ENCODE results near the gene XYLT1.

Gene XYLT1

DNA sequence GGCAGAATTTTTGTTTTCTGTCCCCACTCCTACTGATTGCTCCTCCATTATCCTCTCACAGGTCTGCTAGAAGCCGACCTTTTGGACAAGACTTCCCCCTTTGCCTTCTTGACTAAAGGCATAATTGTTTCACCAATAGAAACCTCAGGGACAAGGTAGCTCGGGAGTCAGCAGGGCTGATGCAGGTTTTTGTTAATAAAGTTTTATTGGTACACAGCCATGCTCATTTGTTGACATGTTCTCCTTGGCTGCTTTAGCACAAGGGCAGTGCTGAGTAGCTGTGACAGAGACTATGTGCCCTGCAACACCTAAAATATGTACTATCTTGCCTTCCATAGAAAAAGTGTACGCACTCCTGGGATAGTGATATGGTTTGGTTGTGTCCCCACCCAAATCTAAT, 271.6 kb downstream of the XYLT1 start:
- DNase-seq (ENCODE audit: low read depth in 2 of 2) = no peak

DNA sequence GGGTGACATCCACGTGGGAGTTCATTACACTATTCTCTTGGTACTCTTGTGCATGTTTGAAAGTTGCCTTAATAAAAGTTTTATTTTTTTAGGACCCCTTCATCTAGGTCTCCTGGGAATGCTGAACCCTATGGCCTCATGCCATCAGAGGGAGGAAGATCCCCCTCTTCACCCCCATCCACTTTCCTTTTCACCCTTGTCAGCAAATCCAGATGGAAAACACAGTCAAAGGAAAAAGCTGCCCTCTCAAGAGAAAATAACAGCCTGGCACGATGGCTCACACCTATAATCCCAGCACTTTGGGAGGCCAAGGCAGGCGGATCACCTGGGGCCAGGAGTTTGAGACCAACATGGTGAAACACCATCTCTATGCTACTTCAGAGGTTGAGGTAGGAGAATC, 274.2 kb downstream of the XYLT1 start:
- DNase-seq (ENCODE audit: low read depth in 2 of 2) = no peak

DNA sequence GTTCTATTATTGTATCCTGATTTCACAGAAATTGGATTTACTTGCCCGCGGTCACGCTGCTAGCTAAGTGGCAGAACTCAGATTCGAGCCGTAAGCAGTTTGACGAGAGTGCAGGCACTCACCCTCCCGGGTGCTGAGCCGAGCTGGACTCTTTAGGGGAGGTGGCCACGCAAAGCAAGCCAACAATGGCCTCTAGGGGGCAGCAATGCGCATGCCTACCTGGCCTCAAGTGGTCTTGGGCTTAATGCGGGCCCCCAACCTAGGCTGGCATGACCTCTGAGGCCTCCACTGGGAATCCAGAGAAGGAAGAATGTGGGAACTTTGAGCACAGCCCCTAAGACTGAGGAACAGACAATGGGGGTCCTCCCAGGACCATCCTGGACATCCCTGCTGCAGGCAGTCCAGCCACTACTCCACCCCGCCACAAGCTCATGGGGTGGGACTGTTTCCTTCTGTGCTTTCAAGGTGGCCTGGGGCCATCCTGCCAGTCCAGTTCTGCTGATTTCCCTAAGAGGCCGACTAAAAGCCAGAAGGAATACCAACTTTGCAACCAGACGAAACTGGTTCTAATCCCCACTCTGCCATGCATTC, 276.5 kb downstream of the XYLT1 start:
- peak; percentile 10 to 12 for DNase-seq (ENCODE audit: low read depth in 2 of 2)

DNA sequence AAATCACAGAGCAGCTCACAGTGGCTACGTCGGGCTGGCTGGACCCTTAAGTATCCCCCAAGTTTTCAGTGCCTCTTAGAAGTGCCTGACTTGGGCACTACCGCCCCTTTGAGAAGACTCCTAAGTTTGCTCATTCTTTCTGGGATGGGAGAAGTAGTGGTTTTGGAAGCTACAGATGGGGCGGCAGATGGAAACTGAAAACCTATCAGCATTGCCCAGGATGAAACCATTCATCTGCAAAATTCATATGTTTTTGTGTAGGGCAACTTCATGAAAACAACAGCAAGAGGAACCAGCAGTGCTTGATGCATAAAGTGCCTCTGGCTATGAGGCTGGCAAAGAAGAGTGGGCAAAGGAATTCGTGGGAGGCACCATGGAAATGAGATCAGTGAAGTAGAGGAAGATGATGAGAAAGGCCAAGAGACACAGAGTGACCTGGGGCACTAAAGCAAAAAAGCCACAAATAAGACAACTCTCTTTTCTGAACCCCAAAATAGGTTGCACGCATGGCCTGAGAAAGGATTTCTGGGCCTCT, 277.1 kb downstream of the XYLT1 start:
- DNase-seq (ENCODE audit: low read depth in 2 of 2) = no peak

DNA sequence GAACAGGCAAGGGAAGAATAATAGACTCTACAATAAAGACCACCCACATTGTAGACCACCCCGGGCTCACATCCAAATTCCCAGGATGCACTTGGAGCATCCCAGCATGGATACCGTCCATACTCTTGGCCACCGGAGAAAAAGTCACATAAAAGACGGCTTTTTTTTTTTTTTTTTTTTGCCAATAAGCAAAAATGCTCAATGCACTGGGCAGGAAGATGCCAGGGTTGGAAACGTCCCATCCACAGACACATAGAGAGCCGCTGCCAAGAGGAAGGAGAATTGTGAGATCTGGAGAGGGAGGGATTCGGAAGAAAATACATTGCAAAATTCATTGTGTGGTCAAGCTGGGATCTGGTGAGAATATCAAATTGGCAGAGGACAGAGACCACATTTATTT, 286.7 kb downstream of the XYLT1 start:
- DNase-seq (ENCODE audit: low read depth in 2 of 2) = no peak

DNA sequence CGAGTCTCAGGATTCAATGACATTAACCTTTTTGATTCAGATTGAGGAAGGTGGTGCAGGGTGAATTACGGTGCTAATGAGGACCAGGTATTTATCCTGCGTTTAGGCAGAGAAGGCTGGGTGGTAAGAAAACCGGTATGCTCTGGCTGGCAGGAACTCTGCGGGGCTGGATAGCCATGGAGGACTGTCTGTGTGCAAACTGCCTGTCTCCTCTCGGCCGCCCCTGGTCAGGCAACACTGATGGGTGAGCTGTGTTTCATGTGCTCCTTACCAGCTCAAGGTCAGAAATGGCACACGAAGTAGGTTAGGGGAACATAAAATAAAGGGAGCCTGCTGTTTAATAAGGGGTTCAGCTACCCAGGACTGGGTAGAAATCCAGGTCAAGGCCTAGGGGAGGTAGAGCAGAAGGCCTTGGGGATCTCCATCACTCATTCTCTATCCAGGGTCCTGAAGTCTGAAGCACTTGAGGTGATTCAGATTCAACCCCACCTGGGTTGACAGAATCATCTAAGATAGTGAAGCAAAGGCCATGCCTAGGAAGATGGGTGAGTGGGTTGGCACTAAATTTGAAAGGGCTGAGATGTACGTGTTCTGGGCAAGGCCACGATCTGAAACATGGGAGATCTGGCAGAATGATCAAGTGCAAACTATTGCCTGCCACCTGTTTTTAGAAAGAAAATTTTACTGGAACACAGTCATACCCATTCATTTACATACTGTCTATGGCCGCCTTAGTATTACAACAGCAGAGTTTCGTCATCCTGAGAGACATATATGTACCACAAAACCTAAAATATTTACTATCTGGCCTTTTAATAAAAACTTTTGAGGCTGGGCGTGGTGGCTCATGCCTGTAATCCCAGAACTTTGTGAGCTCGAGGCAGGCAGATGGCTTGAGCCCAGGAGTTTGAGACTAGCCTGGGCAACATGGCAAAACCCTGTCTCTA, 292.5 kb downstream of the XYLT1 start:
- DNase-seq (ENCODE audit: low read depth in 2 of 2) = no peak

DNA sequence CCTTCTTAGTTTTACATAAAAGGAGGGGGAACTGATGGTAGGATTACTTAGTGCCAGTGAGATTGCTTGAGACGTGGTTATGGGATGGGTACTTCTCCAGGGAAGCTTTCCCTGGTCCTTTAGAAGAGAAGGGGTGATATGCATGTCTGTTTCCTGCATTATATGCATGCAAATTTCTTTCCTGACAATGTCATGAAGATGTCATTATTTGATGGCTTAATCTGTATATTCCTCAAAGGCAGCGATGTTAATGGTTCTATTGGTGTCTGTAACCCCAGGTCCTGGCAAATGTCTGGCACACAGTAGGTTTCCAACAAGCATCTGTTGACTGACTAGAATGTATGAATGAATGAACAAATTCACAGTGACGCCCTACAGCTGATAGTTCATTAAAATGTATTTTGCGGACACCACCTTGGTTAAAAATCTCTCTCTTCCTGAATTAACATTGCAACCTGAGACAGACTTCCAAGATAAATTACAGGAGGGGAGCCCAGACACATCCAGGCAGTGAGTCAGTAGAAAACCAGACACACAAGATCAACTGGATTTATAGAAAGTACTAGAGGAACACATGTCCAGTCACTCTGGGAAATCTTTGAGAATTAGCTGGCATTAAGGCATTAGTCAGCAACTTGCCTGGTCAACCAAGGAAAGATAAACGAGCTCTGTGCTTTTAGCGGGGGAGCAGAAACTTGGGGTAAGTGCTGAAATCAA, 293.4 kb downstream of the XYLT1 start:
- DNase-seq (ENCODE audit: low read depth in 2 of 2) = no peak

DNA sequence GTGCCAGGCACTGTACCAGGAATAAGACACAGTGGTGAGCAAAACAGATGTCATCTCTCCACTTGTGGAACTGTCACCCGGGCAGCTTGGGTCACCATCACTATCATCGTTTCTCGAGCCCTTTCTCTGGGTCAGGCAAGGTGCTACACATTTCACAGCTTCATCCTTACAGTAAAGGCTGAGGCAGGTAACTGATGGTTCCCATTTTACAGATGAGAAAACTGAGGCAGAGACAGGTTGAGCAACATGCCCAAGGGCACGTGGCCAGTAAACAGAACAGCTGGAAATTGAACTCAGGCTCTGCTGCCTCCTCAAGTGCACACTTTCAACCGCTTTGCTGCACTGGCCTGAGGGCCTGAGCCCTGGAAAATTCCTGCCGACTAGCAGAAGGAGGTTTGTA, 294.6 kb downstream of the XYLT1 start:
- DNase-seq (ENCODE audit: low read depth in 2 of 2) = no peak

DNA sequence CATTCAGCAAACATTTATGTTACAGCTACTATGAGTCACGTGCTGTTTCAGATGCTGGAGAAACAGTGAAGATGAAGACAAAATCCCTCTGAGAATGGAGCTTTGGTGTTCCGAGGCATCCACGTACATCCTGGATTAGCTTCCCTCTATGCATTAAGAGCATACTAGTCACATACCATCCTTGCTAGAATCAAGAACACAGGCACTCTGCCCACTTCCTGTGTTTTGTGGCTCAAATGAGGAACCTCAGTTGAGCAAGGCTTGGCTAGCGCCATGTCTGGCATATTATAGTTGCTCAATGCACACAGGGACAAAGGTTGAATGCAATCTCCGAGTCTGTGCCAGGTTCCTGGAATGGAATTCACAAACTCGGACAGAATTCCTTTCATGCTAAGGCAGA, 297.5 kb downstream of the XYLT1 start:
- DNase-seq (ENCODE audit: low read depth in 2 of 2) = no peak

DNA sequence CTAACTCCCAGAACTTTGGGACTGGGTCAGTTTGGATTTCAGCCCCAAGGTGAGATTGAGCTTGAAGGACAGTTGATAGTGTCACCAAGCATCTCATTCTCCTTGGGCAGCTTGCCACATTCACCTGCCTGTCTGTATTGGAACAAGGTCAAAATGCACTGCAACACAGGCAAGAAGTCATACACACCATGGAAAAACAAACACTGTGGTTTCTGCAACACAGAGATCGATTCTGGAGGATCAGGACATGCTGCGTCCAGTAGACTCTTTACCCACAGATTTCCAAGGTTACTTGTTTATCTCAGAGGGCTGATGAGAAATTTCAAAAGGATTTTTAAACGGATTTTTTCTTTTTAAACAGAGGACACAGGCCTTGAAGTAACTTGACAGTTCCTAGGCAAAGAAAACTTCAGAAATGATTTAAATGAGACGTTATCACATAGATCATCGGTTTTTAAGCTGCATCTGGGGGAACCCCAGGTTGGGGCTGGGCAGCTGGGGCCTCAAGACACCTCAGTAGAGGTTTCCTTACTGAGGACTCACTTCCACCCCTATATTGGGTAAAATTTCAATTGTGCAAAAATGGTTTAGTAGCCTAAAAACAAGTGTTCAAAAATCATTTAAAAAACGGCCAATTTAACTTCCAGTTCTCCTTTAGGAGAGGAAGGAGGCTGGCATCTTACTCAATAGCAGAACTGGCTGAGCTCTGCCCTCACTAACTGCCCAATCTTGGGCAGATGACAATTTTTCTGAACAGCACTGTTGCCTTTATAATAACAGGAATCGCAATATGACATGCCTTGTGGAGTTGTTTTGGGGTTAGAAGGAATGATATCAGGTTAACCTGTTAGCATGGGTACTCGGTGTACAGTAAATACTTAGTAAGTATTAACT, 299.3 kb downstream of the XYLT1 start:
- no peak for DNase-seq (ENCODE audit: low read depth in 2 of 2)

DNA sequence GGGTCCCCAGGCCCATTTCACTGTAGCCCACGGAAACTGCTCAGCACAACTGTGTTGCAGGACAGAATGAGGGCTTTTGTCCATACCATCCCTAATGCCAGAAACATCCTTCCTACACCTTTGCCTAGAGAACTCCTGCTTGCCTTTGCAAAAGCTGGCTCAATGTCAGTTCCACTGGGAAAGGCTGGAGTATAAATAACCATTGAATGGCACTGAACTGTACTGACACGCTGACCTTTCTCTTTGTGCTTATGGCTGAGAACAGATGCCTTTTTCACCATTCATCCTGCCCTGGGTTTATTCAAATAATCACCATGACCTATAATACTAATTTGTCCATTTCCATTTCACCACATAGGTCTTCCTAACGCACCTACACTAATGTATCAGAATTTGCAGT, 300.3 kb downstream of the XYLT1 start:
- DNase-seq (ENCODE audit: low read depth in 2 of 2) = no peak

DNA sequence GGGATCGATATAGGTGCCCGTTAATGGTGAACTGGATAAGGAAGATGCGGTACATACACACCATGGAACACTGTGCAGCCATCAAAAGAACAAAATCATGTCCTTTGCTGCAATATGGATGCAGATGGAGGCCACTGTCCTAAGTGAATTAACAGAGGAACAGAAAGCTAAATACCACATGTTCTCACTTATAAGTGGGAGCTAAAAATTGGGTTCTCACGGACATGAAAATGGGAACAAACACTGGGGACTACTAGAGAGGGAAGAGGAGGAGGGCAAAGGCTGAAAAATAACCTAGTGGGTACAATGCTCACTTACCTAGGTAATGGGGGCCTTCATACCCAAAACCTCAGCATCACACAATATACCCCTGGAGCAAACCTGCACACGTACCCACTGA, 302.6 kb downstream of the XYLT1 start:
- DNase-seq (ENCODE audit: low read depth in 2 of 2) = no peak

DNA sequence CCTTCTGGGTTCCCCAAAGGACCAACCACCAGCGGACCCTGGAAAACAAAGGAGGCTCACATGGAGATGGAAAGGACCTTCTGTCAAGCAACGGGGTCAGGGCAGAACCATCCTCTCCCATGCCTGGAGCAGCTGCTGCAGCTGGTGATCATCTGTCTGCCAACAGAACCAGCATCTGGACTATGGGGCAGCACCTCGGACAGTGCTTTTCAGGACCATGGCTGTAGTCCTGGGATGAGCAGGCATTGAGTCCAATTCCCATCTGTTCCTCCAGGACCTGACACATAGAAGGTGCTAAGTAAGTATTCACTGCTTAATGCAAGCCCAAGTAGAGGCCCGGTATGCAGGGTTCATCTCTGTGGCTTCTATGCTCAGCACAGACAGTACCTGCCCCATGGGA, 304.7 kb downstream of the XYLT1 start:
- no peak for DNase-seq (ENCODE audit: low read depth in 2 of 2)

DNA sequence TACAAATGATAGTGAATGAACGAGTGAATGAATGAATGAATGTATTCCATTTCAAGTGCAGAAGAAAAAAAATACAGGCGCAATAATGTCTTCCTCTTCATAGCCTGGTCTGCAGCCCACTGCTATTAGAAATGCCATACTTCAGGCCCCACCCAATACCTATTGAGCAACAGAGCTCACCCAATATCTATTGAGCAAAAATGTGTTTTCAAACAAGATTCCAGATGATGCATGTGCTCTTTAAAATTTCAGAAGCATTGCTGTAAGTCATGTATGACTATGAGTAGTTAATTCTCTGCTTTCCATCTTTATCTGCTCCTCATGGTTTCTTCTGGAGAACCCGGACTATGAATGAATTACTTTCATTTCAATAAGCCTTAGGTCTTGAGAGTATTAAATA, 308.2 kb downstream of the XYLT1 start:
- no peak for DNase-seq (ENCODE audit: low read depth in 2 of 2)

DNA sequence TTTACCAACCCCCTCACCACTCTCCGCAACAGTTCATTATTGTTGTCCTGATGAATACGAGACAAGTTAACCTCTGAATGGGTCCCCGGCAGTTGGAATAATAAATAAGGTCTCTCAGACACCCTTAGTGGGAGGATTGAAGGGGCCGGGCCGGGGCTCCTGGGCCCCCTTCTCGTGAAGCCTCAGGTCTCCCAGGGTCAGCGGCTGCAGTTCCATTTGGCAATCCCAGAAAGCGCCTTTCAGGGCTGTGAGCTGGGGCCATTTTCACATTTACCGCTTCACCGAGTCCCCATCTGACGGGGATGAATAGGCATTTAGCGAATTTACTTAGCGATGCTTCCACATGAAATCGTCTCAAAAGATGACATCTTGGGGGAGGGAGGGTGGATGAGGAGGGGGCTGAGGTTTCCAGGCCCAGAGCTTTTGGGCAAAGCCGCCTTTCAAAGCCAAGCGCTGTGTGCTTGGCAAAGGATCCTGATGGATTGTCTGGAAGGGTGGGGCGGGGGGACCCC, 309.8 kb downstream of the XYLT1 start:
- DNase-seq (ENCODE audit: low read depth in 2 of 2) = no peak

DNA sequence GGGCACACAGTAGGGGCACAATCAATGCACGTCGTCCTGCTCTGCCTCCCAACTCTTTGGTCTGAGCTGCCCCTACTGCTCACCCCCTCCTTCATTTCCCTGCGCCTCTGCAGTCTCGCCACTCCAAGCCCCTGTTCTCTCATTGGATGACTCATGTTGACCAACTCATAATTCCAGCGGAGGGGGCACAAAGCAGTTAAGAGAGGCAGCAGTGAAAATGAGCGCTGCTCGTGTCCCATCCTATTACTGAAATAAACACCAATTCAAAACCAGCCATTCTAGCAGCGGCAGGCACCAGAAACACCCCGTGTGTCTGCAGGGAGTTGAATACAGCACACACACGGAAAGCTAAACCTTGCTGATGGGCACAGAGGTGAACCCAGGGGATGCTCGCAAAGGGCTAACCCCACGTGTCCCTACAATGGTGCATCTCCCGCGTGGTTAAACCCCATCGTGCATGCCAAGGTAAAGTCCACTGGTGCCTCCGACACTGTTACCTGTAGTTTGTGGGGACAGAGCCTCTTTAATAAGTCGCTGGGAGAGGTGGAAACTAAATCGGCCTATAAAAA, 310.4 kb downstream of the XYLT1 start:
- no peak for DNase-seq (ENCODE audit: low read depth in 2 of 2)

DNA sequence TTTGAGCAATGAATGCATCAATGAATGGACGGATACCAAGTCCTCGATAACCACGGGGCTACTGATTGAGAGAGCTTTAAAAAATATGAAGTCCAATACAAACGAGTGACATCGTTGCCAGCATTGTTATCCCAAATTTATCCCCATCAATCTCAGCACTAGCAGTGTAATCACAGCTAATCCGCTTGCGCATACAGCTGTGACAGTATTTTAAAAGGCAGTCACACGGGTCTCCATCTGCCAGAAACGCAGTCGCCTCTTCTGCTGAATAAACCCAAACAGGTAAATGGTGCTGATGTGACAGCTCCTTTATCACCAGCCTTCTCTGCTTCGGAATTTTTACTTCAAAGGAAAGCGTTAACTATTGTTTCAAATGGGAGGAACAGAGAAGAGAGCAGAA, 311.1 kb downstream of the XYLT1 start:
- DNase-seq (ENCODE audit: low read depth in 2 of 2) = no peak

DNA sequence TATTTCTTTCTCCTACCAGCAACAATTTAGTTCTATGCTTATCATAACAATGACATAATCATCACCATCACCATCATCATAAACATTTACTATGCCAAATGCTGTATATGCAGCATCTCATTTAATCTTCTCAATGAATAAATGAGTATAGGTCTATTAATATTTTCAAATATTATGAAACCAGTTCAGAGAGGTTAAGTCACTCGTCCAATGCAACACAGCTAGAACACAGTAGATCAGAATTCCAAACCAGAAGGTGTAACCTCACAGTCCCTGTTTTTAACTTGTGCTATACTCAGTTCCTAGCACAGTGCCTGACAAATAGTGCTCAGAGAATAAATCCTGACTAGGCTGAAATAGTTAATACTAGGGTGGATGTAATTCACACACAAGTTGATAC, 314.8 kb downstream of the XYLT1 start:
- no peak for DNase-seq (ENCODE audit: low read depth in 2 of 2)

DNA sequence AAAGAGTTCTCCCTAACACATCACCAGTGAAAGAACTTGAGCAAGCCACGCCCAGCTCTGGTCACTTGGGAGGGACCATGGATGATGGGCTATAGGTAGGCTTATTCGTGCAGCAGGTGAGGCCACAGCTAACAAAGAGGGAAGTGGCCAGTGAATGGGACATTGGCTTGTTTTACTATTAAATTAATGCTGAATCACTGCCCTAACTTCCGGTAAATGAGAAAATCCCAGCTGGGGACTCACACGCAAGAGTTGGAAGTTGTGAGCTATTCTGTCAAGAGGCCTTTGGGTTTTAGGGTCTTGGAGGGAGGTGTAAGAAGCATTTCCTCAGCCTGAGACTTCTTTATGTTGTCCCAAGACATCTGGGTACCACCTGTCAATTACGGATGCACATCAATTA, 315.3 kb downstream of the XYLT1 start:
- DNase-seq (ENCODE audit: low read depth in 2 of 2) = no peak

DNA sequence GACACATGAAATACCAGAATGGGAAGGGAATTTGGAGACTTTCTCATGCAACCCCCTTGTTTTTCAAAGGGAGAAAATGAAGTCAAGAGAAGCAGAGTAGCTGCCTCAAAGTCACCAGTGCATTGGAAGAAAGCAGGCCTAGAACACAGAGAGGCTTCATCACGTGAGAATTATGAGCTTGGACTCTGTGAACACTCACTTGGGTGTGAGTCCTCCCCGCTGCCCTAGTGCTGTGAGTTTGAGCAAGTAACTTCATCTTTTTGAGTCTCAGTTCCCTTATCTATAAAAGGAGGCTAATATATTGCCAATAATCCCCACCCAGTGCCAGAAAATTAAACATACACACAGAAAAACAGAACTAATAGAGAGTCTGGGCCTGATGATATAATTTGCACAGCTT, 315.8 kb downstream of the XYLT1 start:
- no peak for DNase-seq (ENCODE audit: low read depth in 2 of 2)

DNA sequence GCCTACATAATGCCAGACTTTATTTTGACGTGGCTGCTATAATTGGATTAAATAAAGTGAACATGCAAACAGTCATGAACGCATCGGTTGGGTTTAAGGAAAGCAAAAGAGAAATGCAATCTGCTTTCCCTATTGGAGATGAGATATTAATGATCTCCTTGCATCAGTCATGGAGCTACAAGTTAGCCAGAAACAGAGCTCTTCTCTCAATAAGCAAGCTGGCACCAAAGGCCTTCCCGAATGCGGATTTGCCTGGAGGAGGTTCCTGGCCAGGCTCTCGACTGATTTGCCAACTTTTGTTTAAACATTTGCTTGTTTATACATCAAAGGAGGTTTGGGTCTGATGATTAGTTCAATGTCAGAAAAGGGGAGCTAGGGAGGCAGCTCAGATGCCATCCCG, 318.4 kb downstream of the XYLT1 start:
- DNase-seq (ENCODE audit: low read depth in 2 of 2) = no peak

All from stimulated activated CD8-positive, alpha-beta memory T cell treated with anti-CD3 and anti-CD28 coated beads, Interleukin-15, amount 100 ng/mL, for 4 hours (primary cell).